Epithelial cell of proximal tubule (primary cell): ENCODE results near the gene MEX3C. TPM values are rescaled to one million over a fixed set of nuclear protein-coding genes. Genes with fewer than 3 reads are reported as not detected.

Experiments
- DNase-seq: peaks from one replicate; pipeline ENCODE4 v3.0.0-alpha.2; 2011; ENCODE audit warnings: low read depth
- H3K4me3 ChIP-seq: 2 replicates; pipeline ENCODE4 v1.5.1; 2011; ENCODE audit warnings: low read depth, mild to moderate bottlenecking, low read length
- total RNA-seq: library from RNA; depleted of rRNA; stranded (reverse); fragments of >200 nt; gene quantifications from 2 replicates; pipeline ENCODE4 v1.2.3, GENCODE V29; 2015
- TF ChIP-seq, protein P1 (sequence below): conservative IDR thresholded peaks from 2 replicates; pipeline ENCODE4 v1.5.1; 2012; ENCODE audit warnings: low read depth, mild to moderate bottlenecking, low read length

MEX3C gene
- total RNA-seq, 1 donor from 2014 or later: 52.4 TPM

DNA sequence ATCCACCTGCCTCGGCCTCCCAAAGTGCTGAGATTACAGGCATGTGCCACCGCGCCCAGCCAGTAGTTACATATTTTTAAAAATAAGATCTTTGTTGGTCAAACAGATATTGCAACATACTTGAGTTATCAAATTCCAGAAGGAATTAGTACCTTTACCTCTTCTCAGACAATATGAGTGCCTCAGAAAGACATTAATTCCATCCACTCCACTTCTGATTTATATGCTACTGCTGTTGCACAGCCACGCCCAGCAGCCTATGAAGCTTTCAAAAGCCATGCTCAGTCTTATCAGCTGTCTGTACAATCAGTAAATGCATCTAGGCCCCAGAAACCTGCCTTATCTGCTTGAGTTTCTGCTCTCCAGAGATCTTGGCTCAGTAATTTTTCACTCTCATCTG is 47.8 kb downstream of the MEX3C start:
- H3K4me3 ChIP-seq: no peak overlapping the region
- TF ChIP-seq, protein P1, sequence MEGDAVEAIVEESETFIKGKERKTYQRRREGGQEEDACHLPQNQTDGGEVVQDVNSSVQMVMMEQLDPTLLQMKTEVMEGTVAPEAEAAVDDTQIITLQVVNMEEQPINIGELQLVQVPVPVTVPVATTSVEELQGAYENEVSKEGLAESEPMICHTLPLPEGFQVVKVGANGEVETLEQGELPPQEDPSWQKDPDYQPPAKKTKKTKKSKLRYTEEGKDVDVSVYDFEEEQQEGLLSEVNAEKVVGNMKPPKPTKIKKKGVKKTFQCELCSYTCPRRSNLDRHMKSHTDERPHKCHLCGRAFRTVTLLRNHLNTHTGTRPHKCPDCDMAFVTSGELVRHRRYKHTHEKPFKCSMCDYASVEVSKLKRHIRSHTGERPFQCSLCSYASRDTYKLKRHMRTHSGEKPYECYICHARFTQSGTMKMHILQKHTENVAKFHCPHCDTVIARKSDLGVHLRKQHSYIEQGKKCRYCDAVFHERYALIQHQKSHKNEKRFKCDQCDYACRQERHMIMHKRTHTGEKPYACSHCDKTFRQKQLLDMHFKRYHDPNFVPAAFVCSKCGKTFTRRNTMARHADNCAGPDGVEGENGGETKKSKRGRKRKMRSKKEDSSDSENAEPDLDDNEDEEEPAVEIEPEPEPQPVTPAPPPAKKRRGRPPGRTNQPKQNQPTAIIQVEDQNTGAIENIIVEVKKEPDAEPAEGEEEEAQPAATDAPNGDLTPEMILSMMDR: no peak
- no peak for DNase-seq

DNA sequence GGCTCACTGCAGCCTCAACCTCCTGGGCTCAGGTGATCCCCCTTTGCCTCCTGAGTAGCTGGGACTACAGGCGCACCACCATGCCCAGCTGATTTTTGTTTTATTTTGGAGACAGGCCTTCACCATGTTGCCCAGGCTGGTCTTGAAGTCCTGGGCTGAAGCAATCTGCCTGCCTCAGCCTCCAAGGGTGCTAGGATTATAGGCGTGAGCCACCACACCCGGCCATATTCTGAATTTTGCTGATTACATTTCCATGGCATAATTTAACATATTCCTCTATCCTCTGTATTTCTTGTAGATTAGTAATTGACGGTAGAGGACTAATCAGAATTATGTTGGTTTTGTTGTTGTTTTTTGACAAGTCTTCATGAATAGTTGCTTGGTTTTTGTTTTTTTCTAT is 50.6 kb downstream of the MEX3C start:
- TF ChIP-seq, protein P1: no peak
- no peak for DNase-seq
- no peak overlapping the region for H3K4me3 ChIP-seq

DNA sequence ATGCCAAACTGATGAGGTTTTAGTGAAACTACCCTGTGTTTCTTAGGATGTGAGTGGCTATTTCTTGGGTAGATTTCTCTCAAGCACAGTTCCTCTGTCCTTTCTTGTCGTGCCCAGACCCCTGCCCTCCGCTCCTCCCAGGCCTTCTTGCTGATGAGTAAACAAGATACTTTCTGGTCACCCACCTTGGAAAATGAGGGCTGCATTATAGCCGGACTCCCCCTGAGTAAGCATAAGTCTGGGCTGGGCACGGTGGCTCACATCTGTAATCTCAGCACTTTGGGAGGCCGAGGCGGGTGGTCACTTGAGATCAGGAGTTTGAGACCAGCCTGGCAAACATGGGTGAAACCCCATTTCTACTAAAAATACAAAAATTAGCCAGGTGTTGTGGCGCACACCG is 58.5 kb downstream of the MEX3C start:
- H3K4me3 ChIP-seq: no peak overlapping the region
- no peak for DNase-seq
- TF ChIP-seq, protein P1: no peak

DNA sequence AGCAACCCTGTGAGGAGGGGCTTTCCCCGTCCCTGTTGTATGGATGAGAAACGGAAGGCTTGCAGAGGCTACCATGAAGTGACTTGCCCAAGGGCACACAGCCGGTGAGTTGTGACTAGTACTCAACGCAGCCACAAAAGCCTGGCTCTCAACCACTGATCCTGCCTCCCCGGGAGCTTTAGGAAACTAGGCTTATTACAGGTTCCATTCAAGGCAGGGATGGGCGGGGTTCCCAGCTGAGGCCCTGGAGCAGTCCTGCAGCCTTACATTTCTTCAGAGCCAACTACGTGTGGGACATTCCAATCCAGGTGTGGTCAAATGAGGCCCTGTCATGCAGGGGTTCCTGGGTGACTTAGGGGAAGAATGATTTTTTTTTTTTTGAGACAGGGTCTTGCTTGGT is 59.6 kb downstream of the MEX3C start:
- no peak for DNase-seq
- TF ChIP-seq, protein P1: no peak
- no peak overlapping the region for H3K4me3 ChIP-seq

DNA sequence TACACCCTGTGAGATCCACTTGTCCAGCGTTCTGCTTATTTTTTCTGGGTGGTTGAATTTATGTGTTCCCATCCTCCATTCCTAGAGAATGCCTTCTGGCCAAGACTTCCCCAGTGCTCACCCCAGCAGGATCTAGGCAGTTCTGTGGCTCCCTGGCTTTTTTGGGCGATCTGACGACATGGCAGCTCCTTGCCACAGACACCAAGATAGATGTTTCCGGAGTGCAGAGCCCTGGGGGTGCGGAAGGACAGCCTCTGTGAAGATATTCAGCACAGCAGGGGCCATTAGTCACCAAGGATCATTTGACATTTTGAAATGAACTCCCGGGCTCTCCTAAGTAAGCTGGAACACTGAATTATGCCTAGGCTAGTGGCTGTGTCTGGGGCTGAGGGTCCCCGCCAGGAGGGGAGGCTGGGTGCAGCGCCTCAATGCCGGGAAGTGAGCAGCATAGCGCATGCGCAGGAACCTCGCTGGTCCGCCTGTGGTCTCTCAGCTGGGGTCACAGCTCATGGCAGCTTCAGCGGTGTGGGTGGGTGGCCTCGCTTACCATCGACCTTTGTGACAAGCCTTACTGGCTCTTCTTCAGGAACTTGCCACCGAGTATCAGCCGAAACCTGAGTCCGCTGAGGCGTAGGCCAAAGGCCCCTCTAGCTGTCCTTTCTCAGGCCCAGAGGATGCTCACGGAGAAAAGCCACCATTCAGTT is 60.3 kb downstream of the MEX3C start:
- no peak for DNase-seq
- TF ChIP-seq, protein P1: no peak
- no peak overlapping the region for H3K4me3 ChIP-seq

DNA sequence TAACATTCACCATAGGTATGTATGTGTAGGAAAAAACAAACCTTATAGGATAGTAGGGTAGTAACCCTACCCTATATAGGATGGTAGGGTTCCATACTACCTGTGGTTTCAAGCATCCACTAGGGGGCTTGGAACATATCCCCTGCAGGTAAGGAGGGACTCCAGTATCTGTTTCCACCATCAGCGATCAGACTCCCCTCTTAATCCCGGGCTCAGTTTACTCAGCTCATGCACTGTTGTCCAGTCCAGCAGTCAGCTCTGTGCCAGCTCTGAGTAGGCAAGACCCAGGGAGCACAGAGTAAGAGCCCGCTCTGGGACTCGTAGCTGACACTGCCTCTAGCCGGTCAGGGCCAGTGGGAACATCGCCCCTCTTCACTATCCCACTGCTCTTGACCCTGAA is 61.7 kb downstream of the MEX3C start:
- TF ChIP-seq, protein P1: peak; percentile 47
- no peak for DNase-seq
- no peak overlapping the region for H3K4me3 ChIP-seq

DNA sequence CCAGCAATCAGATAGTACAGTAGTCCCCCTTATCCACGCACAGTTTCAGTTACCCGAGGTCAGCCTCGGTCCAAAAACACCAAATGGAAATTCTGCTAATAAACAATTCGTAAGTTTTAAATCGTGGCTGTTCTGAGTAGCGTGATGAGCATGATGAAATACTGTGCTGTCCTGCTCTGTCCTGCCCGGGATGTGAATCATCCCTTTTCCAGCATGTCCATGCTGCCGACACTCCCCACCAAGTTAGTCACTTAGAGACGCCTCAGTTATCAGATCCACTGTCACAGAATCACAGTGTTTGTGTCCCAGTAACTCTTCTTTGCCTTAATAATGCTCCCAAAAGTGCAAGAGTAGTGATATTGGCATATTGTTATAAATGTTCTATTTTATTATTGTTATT is 62.1 kb downstream of the MEX3C start:
- TF ChIP-seq, protein P1: no peak
- no peak overlapping the region for H3K4me3 ChIP-seq
- DNase-seq: no peak
